RWPE2 (cell line): ENCODE results near the gene HLA-C.

Experiments
- ATAC-seq: fragments of 200-7000 bp; cut with Tn5 transposase; 3 replicates; pipeline ENCODE4 v1.9.1; 2021; ENCODE audit warnings: low read depth
- DNase-seq: peaks from one replicate; pipeline ENCODE4 v3.0.0-alpha.2; 2020; ENCODE audit warnings: low spot score
- H3K27ac ChIP-seq: fragments of 450-650 bp; 2 replicates; pipeline ENCODE4 v1.5.1; 2017; ENCODE audit warnings: mild to moderate bottlenecking; ENCODE audit not compliant: poor library complexity, severe bottlenecking
- H3K27me3 ChIP-seq: fragments of 250-450 bp; sonication (Bioruptor Pico); 2 replicates; pipeline ENCODE4 v1.5.1; 2021; ENCODE audit warnings: mild to moderate bottlenecking, moderate library complexity; ENCODE audit not compliant: insufficient read depth, poor library complexity, severe bottlenecking
- H3K36me3 ChIP-seq: fragments of 250-450 bp; sonication (Bioruptor Pico); 2 replicates; pipeline ENCODE4 v1.5.1; 2020; ENCODE audit warnings: low read depth, mild to moderate bottlenecking, moderate library complexity
- H3K4me1 ChIP-seq: fragments of 250-450 bp; sonication (Bioruptor Pico); 2 replicates; pipeline ENCODE4 v1.5.1; 2021; ENCODE audit warnings: mild to moderate bottlenecking, moderate library complexity; ENCODE audit not compliant: insufficient read depth, poor library complexity, severe bottlenecking
- H3K4me3 ChIP-seq: fragments of 250-450 bp; sonication (Bioruptor Pico); 2 replicates; pipeline ENCODE4 v1.5.1; 2021; ENCODE audit warnings: mild to moderate bottlenecking, moderate library complexity; ENCODE audit not compliant: severe bottlenecking
- H3K9me3 ChIP-seq: fragments of 250-450 bp; sonication (Bioruptor Pico); 2 replicates; pipeline ENCODE4 v1.5.1; 2021; ENCODE audit warnings: mild to moderate bottlenecking, moderate library complexity; ENCODE audit not compliant: severe bottlenecking
- CTCF ChIP-seq: fragments of 450-650 bp; IDR thresholded peaks from one replicate; pipeline ENCODE4 v1.5.1; 2017; ENCODE audit warnings: mild to moderate bottlenecking, moderate library complexity; ENCODE audit not compliant: poor library complexity, severe bottlenecking

HLA-C gene

GRCh38 chr6:31299947-31300346 lies 28.1 kb upstream of the HLA-C start:
- no peak for DNase-seq
- TF ChIP-seq CTCF: no peak
- Histone ChIP-seq H3K36me3 (no peaks in the 10 kb centered on the region), H3K27me3 (peaks cover 6% of the 10 kb centered on the region), H3K4me1 (no peaks in the 10 kb centered on the region), H3K4me3 (no peak overlapping the region), H3K27ac (no peak overlapping the region), H3K9me3 (no peaks in the 10 kb centered on the region)
- ATAC-seq: no peak

- no peak for TF ChIP-seq CTCF
- H3K9me3 ChIP-seq: no peaks in the 10 kb centered on the region
- DNase-seq: no peak
- H3K4me1 ChIP-seq: no peaks in the 10 kb centered on the region
- H3K27me3 ChIP-seq: peaks cover 6% of the 10 kb centered on the region
- no peak overlapping the region for H3K27ac ChIP-seq
- H3K36me3 ChIP-seq: no peaks in the 10 kb centered on the region
- no peak overlapping the region for H3K4me3 ChIP-seq
- ATAC-seq: no peak
Observed at GRCh38 chr6:31299511-31299910, 27.6 kb upstream of the HLA-C start.

- TF ChIP-seq CTCF: no peak
- Histone ChIP-seq H3K4me1 (no peaks in the 10 kb centered on the region), H3K4me3 (no peak overlapping the region), H3K27ac (no peak overlapping the region), H3K36me3 (no peaks in the 10 kb centered on the region), H3K27me3 (peaks cover 11% of the 10 kb centered on the region), H3K9me3 (no peaks in the 10 kb centered on the region)
- DNase-seq: no peak
- no peak for ATAC-seq
Observed at GRCh38 chr6:31294056-31294455, 22.2 kb upstream of the HLA-C start.

- H3K4me1 ChIP-seq: no peaks in the 10 kb centered on the region
- no peaks in the 10 kb centered on the region for H3K9me3 ChIP-seq
- no peak overlapping the region for H3K4me3 ChIP-seq
- no peak for DNase-seq
- no peak overlapping the region for H3K27ac ChIP-seq
- no peak for ATAC-seq
- H3K36me3 ChIP-seq: no peaks in the 10 kb centered on the region
- no peak for TF ChIP-seq CTCF
- peaks cover 11% of the 10 kb centered on the region for H3K27me3 ChIP-seq
Observed at GRCh38 chr6:31293343-31293742, 21.5 kb upstream of the HLA-C start.

- no peak overlapping the region for H3K4me3 ChIP-seq
- TF ChIP-seq CTCF: no peak
- no peaks in the 10 kb centered on the region for H3K36me3 ChIP-seq
- no peak for DNase-seq
- H3K27ac ChIP-seq: no peak overlapping the region
- no peaks in the 10 kb centered on the region for H3K9me3 ChIP-seq
- H3K4me1 ChIP-seq: no peaks in the 10 kb centered on the region
- no peak for ATAC-seq
- peaks cover 5% of the 10 kb centered on the region for H3K27me3 ChIP-seq
Observed at GRCh38 chr6:31289788-31290187, 17.9 kb upstream of the HLA-C start.
